ENCODE data around the gene CHST5. TPM values are rescaled to one million over a fixed set of nuclear protein-coding genes. Genes with fewer than 3 reads are reported as not detected.
A peak's percentile ranks its signal among the peaks of the same experiment; 100 is the strongest.

The CHST5 gene
- total and polyA plus RNA-seq, 9 of the 15 experiments (the other 6 are each of a cell fraction or from before 2014, with no cell fraction given): 0.06 to 0.21 (median 0.14) TPM; not detected in 5

DNA sequence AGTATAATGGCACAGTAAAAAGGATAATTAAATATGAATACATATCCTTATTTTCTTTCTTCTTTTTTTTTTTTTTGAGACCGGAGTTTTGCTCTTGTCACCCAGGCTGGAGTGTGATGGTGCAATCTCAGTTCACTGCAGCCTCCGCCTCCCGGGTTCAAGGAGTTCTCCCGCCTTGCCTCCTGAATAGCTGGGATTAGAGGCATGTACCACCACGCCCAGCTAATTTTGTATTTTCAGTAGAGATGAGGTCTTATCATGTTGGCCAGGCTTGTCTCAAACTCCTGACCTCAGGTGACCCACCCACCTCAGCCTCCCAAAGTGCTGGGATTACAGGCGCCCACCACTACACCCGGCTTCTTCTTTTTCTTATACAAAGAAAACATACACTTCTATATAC is 42.3 kb upstream of the CHST5 start (continued):
- TF ChIP-seq TRIM24 (IDR thresholded peaks at IDR 0.05) (peak; percentile 17 to 55; a peak in 1 of 4 replicates), TBL1XR1 (IDR thresholded peaks at IDR 0.05; ENCODE audit: low read length in 2 of 2) (peak in 1 of 2 experiments; percentile 29; a peak in 1 of 4 replicates), CAMTA2 (CRISPR knock-in tag; conservative IDR thresholded peaks at IDR 0.05) (no peak), NONO (IDR thresholded peaks at IDR 0.05; ENCODE audit: low read depth in 2 of 2, low read length in 1 of 2) (no peak), RFX1 (IDR thresholded peaks at IDR 0.05) (no peak), THRA (IDR thresholded peaks at IDR 0.05) (peak; percentile 71), CBX8 (IDR thresholded peaks at IDR 0.05; ENCODE audit: borderline replicate concordance, extremely low read depth, low read depth, low read length, poor library complexity, severe bottlenecking) (no peak), SMAD1 (IDR thresholded peaks at IDR 0.05; ENCODE audit: low read depth, low read length, partially characterized antibody) (no peak), ZNF311 (CRISPR knock-in tag; IDR thresholded peaks at IDR 0.05) (no peak), SMARCA5 (IDR thresholded peaks at IDR 0.05) (no peak), GATAD2A (IDR thresholded peaks at IDR 0.05) (no peak), ZFX (CRISPR knock-in tag; IDR thresholded peaks at IDR 0.05) (no peak), IRF1 (CRISPR knock-in tag; IDR thresholded peaks at IDR 0.05; ENCODE audit: borderline replicate concordance) (no peak), HNRNPLL (IDR thresholded peaks at IDR 0.05; ENCODE audit: low read depth, low read length, poor library complexity, severe bottlenecking) (no peak), BRD4 (IDR thresholded peaks at IDR 0.05) (no peak), ASH1L (IDR thresholded peaks at IDR 0.05; ENCODE audit: borderline replicate concordance, low read depth, partially characterized antibody) (no peak), ZNF830 (CRISPR knock-in tag; IDR thresholded peaks at IDR 0.05) (no peak), HDAC2 (IDR thresholded peaks at IDR 0.05) (peak; percentile 60), TAL1 (IDR thresholded peaks at IDR 0.05) (peak; percentile 90), GATA2 (CRISPR knock-in tag; IDR thresholded peaks at IDR 0.05) (no peak), SMARCC2 (IDR thresholded peaks at IDR 0.05; ENCODE audit: low read depth) (no peak), RBM25 (IDR thresholded peaks at IDR 0.05; ENCODE audit: low read depth, low read length, severe bottlenecking) (no peak), SRF (CRISPR knock-in tag; IDR thresholded peaks at IDR 0.05) (no peak), ETV5 (CRISPR knock-in tag; IDR thresholded peaks at IDR 0.05; ENCODE audit: low read depth) (no peak), ZNF707 (CRISPR knock-in tag; conservative IDR thresholded peaks at IDR 0.05) (no peak), FOXJ2 (tag; IDR thresholded peaks at IDR 0.05) (no peak), DPF2 (IDR thresholded peaks at IDR 0.05) (peak; percentile 80), ZBTB17 (CRISPR knock-in tag; IDR thresholded peaks at IDR 0.05) (no peak), ZNF175 (CRISPR knock-in tag; IDR thresholded peaks at IDR 0.05; ENCODE audit: low read depth) (no peak), NCOA6 (IDR thresholded peaks at IDR 0.05) (no peak)
- TF ChIP-seq, protein P1, sequence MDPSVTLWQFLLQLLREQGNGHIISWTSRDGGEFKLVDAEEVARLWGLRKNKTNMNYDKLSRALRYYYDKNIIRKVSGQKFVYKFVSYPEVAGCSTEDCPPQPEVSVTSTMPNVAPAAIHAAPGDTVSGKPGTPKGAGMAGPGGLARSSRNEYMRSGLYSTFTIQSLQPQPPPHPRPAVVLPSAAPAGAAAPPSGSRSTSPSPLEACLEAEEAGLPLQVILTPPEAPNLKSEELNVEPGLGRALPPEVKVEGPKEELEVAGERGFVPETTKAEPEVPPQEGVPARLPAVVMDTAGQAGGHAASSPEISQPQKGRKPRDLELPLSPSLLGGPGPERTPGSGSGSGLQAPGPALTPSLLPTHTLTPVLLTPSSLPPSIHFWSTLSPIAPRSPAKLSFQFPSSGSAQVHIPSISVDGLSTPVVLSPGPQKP (CRISPR knock-in tag; IDR thresholded peaks at IDR 0.05): no peak

Data from K562 (cell line).